GDM1 (cell line): ENCODE data around the gene ELP6.
"Not testable (repeated sequence)": the region's sequence is repeated elsewhere in the genome, so short reads cannot be mapped to it uniquely, and the experiment has no call there.

Source experiments
- DNase-seq: peaks from one replicate; lab custom pipeline; 2025; lab: John Stamatoyannopoulos, UW

The ELP6 gene

DNA sequence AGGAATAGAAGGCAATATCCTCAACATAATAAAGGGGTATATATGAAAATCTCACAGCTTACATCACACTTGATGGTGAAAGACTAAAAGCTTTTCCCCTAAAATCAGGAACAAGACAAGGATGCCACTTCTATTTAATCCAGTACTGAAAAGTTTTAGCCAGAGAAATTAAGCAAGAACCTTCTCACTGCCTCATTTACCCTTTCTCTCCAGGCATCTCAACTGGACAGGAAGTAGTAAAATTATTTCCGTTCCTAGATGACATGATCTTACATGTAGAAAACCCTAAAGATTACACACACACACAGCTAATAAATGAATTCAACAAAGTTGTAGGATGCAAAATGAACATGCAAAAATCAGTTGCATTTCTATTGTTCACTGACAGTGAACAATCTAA, 48.9 kb downstream of the ELP6 start:
- DNase-seq: no peak

DNA sequence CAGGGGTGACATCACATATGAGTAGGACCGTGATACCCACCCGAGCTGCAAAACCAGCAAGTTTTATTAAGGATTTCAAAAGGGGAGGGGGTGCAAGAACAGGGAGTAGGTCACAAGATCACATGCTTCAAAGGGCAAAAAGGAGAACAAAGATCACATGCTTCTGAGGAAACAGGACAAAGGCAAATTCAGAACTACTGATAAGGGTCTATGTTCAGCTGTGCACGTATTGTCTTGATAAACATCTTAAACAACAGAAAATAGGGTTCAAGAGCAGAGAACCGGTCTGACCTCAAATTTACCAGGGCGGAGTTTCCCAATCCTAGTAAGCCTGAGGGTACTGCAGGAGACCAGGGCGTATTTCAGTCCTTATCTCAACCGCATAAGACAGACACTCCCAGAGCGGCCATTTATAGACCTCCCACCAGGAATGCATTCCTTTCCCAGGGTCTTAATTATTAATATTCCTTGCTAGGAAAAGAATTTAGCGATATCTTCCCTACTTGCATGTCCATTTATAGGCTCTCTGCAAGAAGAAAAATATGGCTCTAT, 53.9 kb downstream of the ELP6 start:
- not testable (repeated sequence) for DNase-seq

DNA sequence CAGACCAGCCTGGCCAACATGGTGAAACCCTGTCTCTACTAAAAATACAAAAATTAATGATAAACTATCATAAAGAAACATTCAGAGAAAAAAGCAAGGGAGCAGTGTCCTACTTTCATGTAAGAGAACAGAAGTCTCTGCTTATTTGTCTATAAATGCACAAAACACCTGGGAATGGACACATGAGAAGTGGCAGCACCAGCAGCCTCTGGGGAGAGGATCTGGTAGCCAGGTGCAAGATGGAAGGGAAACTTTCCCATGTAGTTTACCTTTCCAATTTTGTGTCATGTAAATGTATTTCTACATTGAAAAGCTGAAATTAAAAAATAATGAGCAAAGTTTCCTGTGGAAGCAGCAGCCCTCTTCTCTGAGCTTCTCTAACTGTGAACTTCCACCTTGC, 56.5 kb downstream of the ELP6 start:
- no peak for DNase-seq

DNA sequence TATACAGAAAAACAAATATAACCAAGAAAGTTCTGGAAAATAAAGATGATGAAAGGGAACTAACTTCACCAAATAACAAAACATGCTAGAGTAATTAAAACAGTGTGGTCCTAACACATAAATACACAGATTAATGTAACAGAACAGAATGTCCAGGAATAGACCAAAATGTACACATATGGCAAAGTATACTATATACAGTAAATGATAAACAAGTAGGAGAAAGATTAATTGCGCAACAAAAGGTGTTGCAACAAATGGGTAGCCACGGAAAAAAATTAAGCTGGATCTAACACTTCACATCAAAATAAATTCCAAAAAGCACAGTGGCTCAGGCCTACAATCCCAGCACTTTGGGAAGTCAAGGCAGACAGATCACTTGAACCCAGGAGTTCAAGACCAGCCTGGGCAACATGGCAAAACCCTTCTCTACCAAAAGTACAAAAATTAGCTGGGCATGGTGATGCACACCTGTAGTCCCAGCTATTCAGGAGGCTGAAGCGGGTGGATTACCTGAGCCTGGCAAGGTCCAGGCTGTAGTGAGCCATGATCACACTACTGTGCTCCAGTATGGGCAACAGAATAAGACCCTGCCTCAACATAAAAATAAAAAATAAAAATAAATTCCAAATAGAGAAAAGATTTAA, 57.6 kb downstream of the ELP6 start:
- no peak for DNase-seq

DNA sequence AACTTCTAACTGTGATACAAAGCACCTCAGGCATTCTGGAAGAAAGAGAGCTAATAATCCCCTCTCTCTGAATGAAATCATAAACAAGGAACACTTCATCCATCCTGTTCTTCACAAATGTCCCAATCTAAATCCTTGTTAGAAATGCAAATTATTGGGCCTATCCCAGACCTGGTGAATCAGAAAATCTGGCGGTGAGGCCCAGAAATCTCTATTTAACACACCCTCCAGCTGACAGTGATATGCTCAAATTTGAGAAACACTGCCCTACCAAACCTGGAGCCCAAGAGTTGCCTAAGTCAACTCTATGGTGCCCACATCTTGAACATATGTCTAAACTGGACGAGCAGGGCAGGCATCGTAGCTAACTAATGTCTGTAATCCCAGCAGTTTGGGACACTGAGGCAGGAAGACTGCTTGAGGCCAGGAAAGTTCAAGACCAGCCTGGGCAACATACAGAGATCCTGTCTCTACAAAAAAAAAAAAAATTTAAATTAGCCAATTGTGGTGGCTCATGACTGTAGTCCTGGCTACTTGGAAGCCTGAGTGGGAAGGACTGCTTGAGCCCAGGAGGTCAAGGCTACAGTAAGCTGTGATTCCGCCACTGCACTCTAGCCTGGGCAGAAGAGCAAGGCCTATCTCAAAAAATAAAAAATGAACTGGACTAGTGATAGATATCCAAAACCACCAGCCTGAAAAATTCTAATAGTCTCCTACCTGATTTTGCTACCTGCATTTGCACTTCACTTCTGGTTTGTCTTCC, 60.9 kb downstream of the ELP6 start:
- no peak for DNase-seq
